ENCODE measurements around the gene DDX59. TPM values are rescaled to one million over a fixed set of nuclear protein-coding genes. Genes with fewer than 3 reads are reported as not detected.
A peak's percentile ranks its signal among the peaks of the same experiment; 100 is the strongest.

Gene DDX59
- total and polyA plus RNA-seq, 2 donors from 2014 or later, result 18.2 to 20.8 TPM

DNA sequence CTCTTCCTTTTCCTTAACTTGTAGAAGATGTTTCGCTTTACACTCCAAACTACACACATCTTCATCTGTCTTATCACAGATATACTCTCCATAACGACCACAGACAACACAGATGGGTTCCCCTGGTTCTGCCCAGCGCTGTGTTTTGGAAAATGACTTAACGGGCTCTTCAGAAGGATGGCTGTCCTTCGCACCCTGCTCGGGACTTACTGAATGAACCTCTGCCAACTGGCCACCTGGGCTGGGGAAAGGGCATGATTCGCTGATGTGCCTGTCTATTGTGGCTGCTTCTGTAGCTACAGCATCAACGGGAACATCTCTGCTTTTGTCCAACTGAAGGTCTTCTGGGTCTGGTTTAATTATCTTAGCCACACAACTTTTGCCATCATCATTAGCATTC is 3.4 kb downstream of the DDX59 start:
- peaks cover 0 to 17% (median 0%) of the 10 kb centered on the region in 3 donors for H3K36me3 ChIP-seq (ENCODE audit: control insufficient read depth in 2 of 3, insufficient read depth in 3 of 3, low read length in 3 of 3)
- intact Hi-C loops (cut with DNase I), result no loop called here
- H3K4me3 ChIP-seq (ENCODE audit: low read length in 3 of 3), result no peak overlapping the region
- H3K4me1 ChIP-seq (ENCODE audit: control insufficient read depth in 2 of 3, insufficient read depth in 2 of 3, low read depth in 1 of 3, low read length in 3 of 3), result peaks cover 2 to 17% (median 8%) of the 10 kb centered on the region in 3 donors
- FAIRE-seq (no peak), DNase-seq (no peak)
- no peak overlapping the region for H3K27ac ChIP-seq (ENCODE audit: low read depth in 2 of 2, low read length in 2 of 2)
- H3K9me3 ChIP-seq (ENCODE audit: control insufficient read depth in 2 of 3, insufficient read depth in 1 of 3, low read length in 3 of 3), result no peaks in the 10 kb centered on the region
- H3K27me3 ChIP-seq (ENCODE audit: control insufficient read depth, insufficient read depth, low read length), result no peaks in the 10 kb centered on the region
- TF ChIP-seq, protein P1, sequence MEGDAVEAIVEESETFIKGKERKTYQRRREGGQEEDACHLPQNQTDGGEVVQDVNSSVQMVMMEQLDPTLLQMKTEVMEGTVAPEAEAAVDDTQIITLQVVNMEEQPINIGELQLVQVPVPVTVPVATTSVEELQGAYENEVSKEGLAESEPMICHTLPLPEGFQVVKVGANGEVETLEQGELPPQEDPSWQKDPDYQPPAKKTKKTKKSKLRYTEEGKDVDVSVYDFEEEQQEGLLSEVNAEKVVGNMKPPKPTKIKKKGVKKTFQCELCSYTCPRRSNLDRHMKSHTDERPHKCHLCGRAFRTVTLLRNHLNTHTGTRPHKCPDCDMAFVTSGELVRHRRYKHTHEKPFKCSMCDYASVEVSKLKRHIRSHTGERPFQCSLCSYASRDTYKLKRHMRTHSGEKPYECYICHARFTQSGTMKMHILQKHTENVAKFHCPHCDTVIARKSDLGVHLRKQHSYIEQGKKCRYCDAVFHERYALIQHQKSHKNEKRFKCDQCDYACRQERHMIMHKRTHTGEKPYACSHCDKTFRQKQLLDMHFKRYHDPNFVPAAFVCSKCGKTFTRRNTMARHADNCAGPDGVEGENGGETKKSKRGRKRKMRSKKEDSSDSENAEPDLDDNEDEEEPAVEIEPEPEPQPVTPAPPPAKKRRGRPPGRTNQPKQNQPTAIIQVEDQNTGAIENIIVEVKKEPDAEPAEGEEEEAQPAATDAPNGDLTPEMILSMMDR (IDR thresholded peaks at IDR 0.05; ENCODE audit: borderline replicate concordance, extremely low read depth, insufficient read depth), result no peak
- no peak overlapping the region for H3K9ac ChIP-seq (ENCODE audit: low read length in 3 of 3)

DNA sequence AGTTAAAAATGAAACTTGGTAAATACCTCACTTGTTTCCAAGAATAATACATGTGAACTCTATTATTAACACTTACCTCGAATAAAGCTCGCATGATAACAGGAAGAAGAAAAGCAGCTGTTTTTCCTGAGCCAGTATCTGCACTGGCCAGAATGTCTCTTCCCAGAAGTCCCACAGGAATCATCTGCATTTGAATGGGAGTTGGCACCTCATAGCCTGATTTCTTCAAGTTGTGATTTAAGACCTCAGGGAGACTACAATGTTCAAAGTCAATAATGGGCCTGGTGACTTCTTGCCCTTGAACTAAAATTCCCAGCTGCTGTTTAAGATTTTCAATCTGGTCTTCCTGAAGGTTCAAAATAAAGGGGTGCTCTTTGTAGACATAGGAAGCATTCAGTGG is 3.8 kb downstream of the DDX59 start:
- peaks cover 0 to 17% (median 0%) of the 10 kb centered on the region in 3 donors for H3K36me3 ChIP-seq (ENCODE audit: control insufficient read depth in 2 of 3, insufficient read depth in 3 of 3, low read length in 3 of 3)
- intact Hi-C loops (cut with DNase I), result no loop called here
- FAIRE-seq (no peak), DNase-seq (peak in 3 of 5 donors; percentile 11 to 70 (median 25))
- peaks cover 2 to 17% (median 8%) of the 10 kb centered on the region in 3 donors for H3K4me1 ChIP-seq (ENCODE audit: control insufficient read depth in 2 of 3, insufficient read depth in 2 of 3, low read depth in 1 of 3, low read length in 3 of 3)
- no peaks in the 10 kb centered on the region for H3K27me3 ChIP-seq (ENCODE audit: control insufficient read depth, insufficient read depth, low read length)
- no peak overlapping the region for H3K4me3 ChIP-seq (ENCODE audit: low read length in 3 of 3)
- H3K9ac ChIP-seq (ENCODE audit: low read length in 3 of 3), result no peak overlapping the region
- no peak overlapping the region for H3K27ac ChIP-seq (ENCODE audit: low read depth in 2 of 2, low read length in 2 of 2)
- TF ChIP-seq, protein P1 (IDR thresholded peaks at IDR 0.05; ENCODE audit: borderline replicate concordance, extremely low read depth, insufficient read depth), result no peak
- no peaks in the 10 kb centered on the region for H3K9me3 ChIP-seq (ENCODE audit: control insufficient read depth in 2 of 3, insufficient read depth in 1 of 3, low read length in 3 of 3)

DNA sequence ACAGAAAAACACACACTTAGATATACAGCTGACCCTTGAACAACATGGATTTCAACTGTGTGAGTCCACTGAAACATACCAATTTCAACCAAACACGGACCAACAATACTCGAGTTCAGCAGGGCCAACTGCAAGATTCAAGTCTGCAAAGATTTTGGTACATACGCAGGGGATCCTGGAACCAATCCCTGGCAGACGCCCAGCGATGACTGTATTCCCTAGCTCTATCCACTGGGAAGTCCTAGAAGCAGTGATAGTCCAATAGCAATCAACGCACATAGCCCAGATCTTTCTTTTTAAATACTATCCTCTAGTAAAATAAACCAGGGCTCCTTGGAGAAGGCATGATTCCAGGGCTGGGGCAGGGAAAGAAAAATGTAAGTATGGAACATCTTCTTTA is 9.0 kb downstream of the DDX59 start:
- intact Hi-C loops (cut with DNase I), result no loop called here
- no peak for DNase-seq

More for the DNA sequence above, 9.0 kb downstream of the DDX59 start:
- peaks cover 0 to 3% (median under 1%) of the 10 kb centered on the region in 3 donors for H3K4me1 ChIP-seq (ENCODE audit: control insufficient read depth in 2 of 3, insufficient read depth in 2 of 3, low read depth in 1 of 3, low read length in 3 of 3)
- no peaks in the 10 kb centered on the region for H3K27me3 ChIP-seq (ENCODE audit: control insufficient read depth, insufficient read depth, low read length)
- TF ChIP-seq, protein P1 (IDR thresholded peaks at IDR 0.05; ENCODE audit: borderline replicate concordance, extremely low read depth, insufficient read depth), result no peak
- no peaks in the 10 kb centered on the region for H3K9me3 ChIP-seq (ENCODE audit: control insufficient read depth in 2 of 3, insufficient read depth in 1 of 3, low read length in 3 of 3)
- no peak overlapping the region for H3K27ac ChIP-seq (ENCODE audit: low read depth in 2 of 2, low read length in 2 of 2)
- no peak overlapping the region for H3K9ac ChIP-seq (ENCODE audit: low read length in 3 of 3)
- no peak overlapping the region for H3K4me3 ChIP-seq (ENCODE audit: low read length in 3 of 3)
- H3K36me3 ChIP-seq (ENCODE audit: control insufficient read depth in 2 of 3, insufficient read depth in 3 of 3, low read length in 3 of 3), result peaks cover 2 to 35% (median 8%) of the 10 kb centered on the region in 3 donors
- no peak for FAIRE-seq
